ENCODE data around the gene KCNMB2.
"Not testable (repeated sequence)": the region's sequence is repeated elsewhere in the genome, so short reads cannot be mapped to it uniquely, and the experiment has no call there.

Gene KCNMB2

DNA sequence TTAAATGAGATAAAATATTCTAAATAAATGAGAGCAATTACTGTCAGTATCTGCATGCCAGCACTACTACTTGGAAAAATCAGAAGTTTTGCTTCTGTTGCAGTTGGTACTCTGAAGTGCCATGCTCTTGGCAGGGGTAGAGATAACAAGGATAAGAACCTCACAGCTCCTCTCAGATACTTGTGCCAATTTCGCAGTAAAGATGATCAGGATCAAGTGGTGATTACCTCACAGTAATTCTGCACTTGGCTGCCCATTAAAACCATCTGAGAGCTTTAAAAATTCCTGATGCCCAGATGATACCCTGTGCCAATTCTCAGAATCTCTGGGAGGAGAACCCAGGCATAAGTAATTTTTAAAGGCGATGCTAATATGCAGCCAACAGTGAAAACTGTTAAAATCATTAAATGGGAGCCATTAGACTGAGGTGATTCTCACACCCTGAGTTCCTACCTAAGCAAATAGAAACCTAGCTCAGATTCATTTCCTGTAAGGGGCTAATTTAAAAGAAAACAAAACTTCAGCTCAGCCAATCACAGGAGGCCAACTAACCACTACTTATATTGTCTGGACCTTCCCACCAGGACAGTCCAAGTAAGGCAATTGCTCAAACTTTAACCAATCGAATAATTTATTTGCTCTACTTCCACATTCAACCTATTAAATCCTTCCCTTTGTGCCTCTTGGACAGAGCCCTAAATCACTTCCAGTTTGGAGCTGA lies 171.2 kb downstream of the KCNMB2 start:
- no peak for DNase-seq

- DNase-seq = no peak
Measured at GRCh38 chr3:178709051-178709450, 172.8 kb downstream of the KCNMB2 start.

GRCh38 chr3:178711753-178712152 lies 175.5 kb downstream of the KCNMB2 start:
- no peak for DNase-seq

DNA sequence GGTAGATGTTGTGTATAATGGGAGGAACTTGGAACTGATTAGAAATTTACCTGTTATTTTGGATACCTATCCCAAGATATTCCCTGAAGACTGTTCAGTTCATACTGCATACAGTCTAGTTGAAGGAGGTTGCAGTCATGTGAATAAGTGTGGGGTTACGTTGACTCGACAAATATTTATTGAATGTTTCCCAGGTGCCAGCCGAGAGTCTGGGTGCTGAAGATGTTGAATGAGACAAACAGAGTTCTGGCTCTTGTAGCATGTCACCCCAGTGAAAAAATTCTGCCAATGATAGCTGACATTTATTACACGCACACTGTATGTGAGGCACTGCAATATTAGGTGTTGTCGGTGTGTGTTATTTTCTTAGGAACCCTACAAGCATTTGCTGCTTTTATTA lies 176.0 kb downstream of the KCNMB2 start:
- no peak for DNase-seq

GRCh38 chr3:178714925-178715832 lies 178.9 kb downstream of the KCNMB2 start:
- no peak for DNase-seq

- DNase-seq = no peak
Measured at GRCh38 chr3:178718995-178719635, 182.9 kb downstream of the KCNMB2 start.

- DNase-seq = no peak
Measured at GRCh38 chr3:178732824-178733223, 196.6 kb downstream of the KCNMB2 start.

- DNase-seq = no peak
Measured at GRCh38 chr3:178735032-178735674, 198.9 kb downstream of the KCNMB2 start.

DNA sequence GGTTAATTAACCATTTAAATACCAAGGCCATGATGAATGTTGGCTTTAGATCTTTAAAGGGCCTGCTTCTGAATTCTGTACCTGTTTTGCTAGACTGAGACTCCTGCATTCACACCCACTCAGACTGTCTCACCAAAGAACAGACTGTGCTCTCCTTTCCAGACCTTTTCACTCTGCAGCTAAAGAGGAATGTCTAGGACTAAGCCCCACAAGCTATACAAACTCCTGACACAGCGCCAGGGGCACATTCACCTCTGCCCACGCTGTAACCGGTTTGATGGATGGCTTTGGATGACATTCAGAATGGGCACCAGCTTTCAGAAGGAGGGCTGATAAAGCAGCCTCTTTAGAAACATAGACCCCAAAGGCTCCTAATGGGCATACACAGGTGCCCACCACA lies 200.1 kb downstream of the KCNMB2 start:
- no peak for DNase-seq

DNA sequence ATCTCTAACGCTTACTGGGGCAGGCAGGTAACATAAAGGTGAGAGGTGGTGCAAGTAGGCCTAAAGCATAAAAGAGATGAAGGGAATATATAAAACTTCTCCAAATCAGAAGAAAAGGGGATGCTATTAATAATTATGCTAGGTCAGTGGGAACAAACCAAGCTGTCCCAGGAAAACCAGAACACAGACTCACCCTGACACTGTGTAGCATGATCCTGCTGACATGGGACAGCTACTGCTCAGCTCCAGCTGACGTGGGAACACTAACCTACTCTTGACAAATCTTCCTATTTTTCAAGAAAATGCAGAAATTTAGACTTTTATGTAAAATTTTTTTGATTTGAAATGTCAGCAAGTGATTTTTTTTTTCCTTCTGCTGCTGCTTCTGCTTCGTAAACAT lies 203.5 kb downstream of the KCNMB2 start:
- no peak for DNase-seq

DNA sequence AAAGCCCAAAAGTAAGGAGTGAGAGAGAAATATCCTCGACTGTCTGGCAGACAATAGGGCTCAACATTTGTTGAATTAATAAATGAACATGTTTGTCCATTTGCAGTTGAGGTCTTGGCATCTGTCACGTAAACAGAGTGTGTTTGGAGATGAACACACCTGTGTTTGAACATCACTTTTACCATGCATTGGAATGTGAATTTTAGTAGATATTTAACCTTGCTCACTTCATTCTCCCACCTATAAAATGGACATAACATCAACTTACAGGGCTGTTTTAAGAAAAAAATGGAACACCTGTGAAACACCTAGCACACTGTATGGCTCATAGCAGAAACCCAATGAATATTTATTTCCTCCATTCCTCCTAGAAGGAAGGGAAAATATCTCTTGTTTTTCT lies 204.8 kb downstream of the KCNMB2 start:
- DNase-seq = no peak

GRCh38 chr3:178743297-178743696 lies 207.1 kb downstream of the KCNMB2 start:
- no peak for DNase-seq

DNA sequence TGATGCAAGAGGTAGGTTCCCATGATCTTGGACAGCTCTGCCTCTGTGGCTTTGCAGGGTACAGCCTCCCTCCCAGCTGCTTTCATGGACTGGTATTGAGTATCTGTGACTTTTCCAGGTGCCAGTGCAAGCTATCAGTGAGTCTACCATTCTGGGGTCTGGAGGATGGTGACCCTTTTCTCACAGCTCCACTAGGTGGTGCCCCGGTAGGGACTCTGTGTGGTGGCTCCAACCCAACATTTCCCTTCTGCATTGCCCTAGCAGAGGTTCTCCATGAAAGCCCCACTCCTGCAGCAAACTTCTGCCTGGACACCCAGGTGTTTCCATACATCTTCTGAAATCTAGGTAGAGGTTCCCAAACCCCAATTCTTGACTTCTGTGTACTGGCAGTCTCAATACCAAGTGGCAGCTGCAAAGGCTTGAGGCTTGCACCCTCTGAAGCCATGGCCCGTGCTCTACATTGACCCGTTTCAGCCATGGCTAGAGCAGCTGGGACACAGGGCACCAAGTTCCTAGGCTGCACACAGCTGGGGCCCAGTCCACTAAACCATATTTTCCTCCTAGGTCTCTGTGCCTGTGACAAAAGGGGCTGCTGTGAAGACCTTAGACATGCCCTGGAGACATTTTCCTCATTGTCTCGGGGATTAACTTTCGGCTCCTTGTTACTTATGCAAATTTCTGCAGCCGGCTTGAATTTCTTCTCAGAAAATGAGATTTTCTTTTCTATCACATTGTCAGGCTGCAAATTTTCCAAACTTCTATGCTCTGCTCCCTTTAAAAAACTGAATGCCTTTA lies 209.8 kb downstream of the KCNMB2 start:
- not testable (repeated sequence) for DNase-seq

- DNase-seq = no peak
Measured at GRCh38 chr3:178748874-178749273, 212.6 kb downstream of the KCNMB2 start.

DNA sequence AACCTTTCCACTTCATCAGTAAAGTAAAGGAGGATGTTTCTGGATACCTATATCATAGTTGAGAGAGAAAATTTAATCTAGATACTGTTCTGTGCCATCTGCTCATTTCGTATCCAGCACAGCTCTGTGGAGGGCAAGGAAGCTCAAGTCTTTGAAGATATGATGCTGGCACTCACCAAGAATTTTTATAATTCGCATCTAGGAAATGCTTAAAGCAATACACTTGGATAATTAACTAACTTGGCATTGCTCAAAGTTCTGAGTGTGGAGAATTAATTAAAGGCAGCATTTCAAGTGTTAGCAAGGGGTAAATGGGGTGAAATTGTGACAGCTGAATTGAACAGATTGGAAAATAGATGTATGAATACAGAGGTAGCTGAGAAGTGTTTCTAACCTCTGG lies 213.2 kb downstream of the KCNMB2 start:
- no peak for DNase-seq

GRCh38 chr3:178750639-178751300 lies 214.5 kb downstream of the KCNMB2 start:
- no peak for DNase-seq

- no peak for DNase-seq
Measured at GRCh38 chr3:178752843-178753242, 216.6 kb downstream of the KCNMB2 start.

- no peak for DNase-seq
Measured at GRCh38 chr3:178754852-178755510, 218.7 kb downstream of the KCNMB2 start.

GRCh38 chr3:178761024-178761423 lies 224.8 kb downstream of the KCNMB2 start:
- no peak for DNase-seq

DNA sequence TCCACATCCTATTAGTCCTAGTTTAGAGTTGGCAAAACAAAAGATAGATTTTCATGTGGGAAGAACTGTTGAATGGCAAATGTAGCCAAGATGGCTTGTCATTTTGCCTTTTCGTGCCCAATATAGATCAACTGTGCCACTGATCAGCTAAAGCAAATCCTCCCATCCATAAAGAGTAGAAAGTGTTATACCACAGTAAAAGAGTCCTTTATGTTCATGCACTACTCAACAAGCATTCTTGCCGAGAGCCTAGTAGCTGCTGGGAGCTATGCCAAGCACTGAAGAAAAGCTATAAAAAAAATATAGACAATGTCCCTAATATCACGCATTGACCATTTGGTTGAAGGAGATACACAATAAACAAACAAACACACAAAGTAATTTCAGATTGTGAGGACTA lies 225.2 kb downstream of the KCNMB2 start:
- no peak for DNase-seq

GRCh38 chr3:178762385-178762784 lies 226.1 kb downstream of the KCNMB2 start:
- no peak for DNase-seq

Data from activated T-cell treated with anti-CD3 and anti-CD28 coated beads for 4 hours (primary cell).